ENCODE data around the gene ARHGAP1. TPM values are rescaled to one million over a fixed set of nuclear protein-coding genes. Genes with fewer than 3 reads are reported as not detected.

ARHGAP1 gene
- total RNA-seq, 1 experiment from 2014 or later, result 53.0 TPM

DNA sequence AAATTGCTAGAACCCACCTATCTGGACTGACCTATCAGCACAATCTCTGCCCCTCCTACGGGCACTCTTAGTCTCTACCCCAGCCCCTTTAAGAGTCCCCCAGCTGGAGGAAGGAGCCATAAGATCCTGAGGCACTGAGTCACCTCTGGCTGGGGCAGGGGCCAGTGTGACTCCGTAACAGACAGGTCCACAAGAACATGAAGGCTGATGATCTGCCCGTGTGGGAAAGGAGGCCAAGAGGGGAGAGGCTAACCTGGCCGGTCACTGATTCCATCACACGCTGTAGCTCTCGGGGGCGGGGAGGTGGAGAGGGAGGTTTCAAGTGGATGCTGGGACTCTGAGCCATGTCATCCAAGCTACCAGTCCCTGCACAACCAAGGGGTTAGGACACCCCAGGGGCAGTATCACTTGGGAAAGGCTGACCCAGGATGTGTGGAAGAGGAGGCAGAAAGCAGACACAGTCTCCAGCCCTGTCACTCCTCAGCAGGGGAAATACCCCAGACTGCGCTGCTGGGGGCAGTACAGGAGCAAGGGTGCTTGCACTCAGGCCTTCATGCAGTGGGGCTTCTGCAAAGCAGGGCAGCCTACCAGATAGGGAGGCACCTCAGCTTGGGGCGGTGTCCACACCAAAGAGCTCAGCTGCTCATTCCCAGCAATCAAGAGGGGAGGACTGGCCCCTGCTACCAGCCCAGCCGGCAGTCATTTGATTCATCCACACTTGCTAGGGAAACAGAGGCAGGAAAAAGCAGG lies 22.3 kb downstream of the ARHGAP1 start (continued):
- no peak for TF ChIP-seq CDX4 (CRISPR knock-in tag; IDR thresholded peaks at IDR 0.05; ENCODE audit: borderline replicate concordance)
- TF ChIP-seq, protein P1, sequence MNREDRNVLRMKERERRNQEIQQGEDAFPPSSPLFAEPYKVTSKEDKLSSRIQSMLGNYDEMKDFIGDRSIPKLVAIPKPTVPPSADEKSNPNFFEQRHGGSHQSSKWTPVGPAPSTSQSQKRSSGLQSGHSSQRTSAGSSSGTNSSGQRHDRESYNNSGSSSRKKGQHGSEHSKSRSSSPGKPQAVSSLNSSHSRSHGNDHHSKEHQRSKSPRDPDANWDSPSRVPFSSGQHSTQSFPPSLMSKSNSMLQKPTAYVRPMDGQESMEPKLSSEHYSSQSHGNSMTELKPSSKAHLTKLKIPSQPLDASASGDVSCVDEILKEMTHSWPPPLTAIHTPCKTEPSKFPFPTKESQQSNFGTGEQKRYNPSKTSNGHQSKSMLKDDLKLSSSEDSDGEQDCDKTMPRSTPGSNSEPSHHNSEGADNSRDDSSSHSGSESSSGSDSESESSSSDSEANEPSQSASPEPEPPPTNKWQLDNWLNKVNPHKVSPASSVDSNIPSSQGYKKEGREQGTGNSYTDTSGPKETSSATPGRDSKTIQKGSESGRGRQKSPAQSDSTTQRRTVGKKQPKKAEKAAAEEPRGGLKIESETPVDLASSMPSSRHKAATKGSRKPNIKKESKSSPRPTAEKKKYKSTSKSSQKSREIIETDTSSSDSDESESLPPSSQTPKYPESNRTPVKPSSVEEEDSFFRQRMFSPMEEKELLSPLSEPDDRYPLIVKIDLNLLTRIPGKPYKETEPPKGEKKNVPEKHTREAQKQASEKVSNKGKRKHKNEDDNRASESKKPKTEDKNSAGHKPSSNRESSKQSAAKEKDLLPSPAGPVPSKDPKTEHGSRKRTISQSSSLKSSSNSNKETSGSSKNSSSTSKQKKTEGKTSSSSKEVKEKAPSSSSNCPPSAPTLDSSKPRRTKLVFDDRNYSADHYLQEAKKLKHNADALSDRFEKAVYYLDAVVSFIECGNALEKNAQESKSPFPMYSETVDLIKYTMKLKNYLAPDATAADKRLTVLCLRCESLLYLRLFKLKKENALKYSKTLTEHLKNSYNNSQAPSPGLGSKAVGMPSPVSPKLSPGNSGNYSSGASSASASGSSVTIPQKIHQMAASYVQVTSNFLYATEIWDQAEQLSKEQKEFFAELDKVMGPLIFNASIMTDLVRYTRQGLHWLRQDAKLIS (CRISPR knock-in tag; IDR thresholded peaks at IDR 0.05; ENCODE audit: borderline replicate concordance), result no peak
- no peak for TF ChIP-seq EMX1 (CRISPR knock-in tag; IDR thresholded peaks at IDR 0.05)

DNA sequence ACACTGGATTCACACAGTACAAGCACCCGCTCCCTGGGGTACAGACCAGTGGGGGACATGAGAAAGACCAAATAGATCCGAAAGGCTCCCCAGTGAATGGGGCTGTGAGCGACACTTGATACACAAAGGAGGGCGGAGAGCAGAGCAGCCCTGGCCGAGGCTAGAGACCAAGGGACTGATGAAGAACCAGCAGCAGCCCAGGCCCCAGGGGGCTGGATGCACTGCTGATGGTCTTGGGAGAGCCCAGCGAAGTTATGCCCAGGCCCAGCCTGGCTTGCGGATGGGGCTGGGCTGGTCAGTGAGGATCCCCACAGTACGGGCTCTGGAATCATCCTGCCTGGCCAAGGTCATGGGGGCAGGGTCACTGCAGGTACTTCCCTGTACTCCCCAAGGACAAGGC lies 23.2 kb downstream of the ARHGAP1 start:
- POLR2A ChIA-PET, result no interaction called here
- no peak for TF ChIP-seq ZBTB21 (CRISPR knock-in tag; IDR thresholded peaks at IDR 0.05; ENCODE audit: borderline replicate concordance)
- Mint-ChIP-seq H3K4me1 (peaks cover 28% of the 10 kb centered on the region), H3K27me3 (ENCODE audit: low read depth) (no peaks in the 10 kb centered on the region), H3K27ac (peak overlapping the region; percentile 34), H3K9me3 (no peaks in the 10 kb centered on the region), H3K36me3 (peaks cover 14% of the 10 kb centered on the region), H3K4me3 (no peak overlapping the region)
- CTCF ChIA-PET, result no interaction called here
- no peak for DNase-seq (ENCODE audit: low spot score)
- ATAC-seq, result no peak

DNA sequence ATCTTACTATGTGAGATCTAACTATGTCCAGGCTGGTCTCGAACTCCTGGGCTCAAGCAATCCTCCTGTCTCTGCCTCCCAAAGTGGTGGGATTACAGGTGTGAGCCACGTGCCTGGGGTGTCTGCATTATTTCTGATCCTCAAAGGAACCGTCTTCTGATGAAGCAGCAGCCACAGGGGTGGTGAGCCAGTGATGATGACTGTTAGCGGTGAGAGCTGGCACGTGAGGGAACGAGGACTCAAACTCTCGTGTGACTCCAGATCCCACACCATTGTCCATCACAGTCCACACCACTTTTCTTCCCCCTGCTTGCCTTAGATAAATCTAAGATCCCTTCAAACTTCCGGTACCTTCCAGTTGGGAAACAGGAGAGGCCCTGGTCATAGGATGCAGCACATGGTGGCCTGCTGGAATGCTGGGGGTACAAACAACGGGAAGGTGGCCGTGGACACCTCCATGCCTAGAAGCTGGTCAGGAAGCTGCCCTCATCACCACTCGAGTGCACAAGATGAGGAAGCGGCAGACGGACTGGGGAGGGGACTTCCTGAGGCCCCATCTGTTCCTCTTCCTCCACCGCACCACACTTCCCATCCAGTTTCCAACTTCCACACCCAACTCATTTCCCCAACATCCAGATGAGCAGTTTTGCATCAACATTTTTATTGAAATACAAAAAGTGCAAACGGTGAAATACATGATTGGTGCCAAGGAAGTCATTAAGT lies 23.8 kb downstream of the ARHGAP1 start:
- H3K36me3 Mint-ChIP-seq, result peaks cover 20% of the 10 kb centered on the region
- no peak for TF ChIP-seq PREB (CRISPR knock-in tag; IDR thresholded peaks at IDR 0.05; ENCODE audit: borderline replicate concordance)
- TF ChIP-seq ZNF219 (CRISPR knock-in tag; IDR thresholded peaks at IDR 0.05; ENCODE audit: borderline replicate concordance), result no peak
- TF ChIP-seq, protein P1 (CRISPR knock-in tag; IDR thresholded peaks at IDR 0.05; ENCODE audit: borderline replicate concordance), result no peak
- TF ChIP-seq, protein P2, sequence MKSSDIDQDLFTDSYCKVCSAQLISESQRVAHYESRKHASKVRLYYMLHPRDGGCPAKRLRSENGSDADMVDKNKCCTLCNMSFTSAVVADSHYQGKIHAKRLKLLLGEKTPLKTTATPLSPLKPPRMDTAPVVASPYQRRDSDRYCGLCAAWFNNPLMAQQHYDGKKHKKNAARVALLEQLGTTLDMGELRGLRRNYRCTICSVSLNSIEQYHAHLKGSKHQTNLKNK (CRISPR knock-in tag; IDR thresholded peaks at IDR 0.05), result no peak
- TF ChIP-seq ZNF121 (CRISPR knock-in tag; IDR thresholded peaks at IDR 0.05), result no peak
- H3K27me3 Mint-ChIP-seq (ENCODE audit: low read depth), result no peaks in the 10 kb centered on the region
- ChIA-PET CTCF (no interaction called here), POLR2A (no interaction called here)
- no peak for ATAC-seq
- H3K27ac Mint-ChIP-seq, result peak overlapping the region; percentile 34
- no peak for DNase-seq (ENCODE audit: low spot score)
- no peak overlapping the region for H3K4me3 Mint-ChIP-seq
- H3K9me3 Mint-ChIP-seq, result no peaks in the 10 kb centered on the region
- peaks cover 28% of the 10 kb centered on the region for H3K4me1 Mint-ChIP-seq
